Esophagus muscularis mucosa (tissue), 4 donors: ENCODE results near the gene CATSPERD. TPM values are rescaled to one million over a fixed set of nuclear protein-coding genes. Genes with fewer than 3 reads are reported as not detected.
"Not testable (repeated sequence)": the region's sequence is repeated elsewhere in the genome, so short reads cannot be mapped to it uniquely, and the experiment has no call there.

ENCODE experiments used
- DNase-seq: peaks from one replicate; pipeline ENCODE4 v3.0.0-alpha.2; 2017; ENCODE audit errors: extremely low spot score
- H3K27ac ChIP-seq, 4 donors: fragments of 200-600 bp; sonication (generic); replicated peaks in 1 of 4; 1 replicate in 3 of 4; 2 replicates in 1 of 4; pipeline ENCODE4 v1.5.1; 2016 to 2019; ENCODE audit warnings: mild to moderate bottlenecking in 1 of 4
- H3K27me3 ChIP-seq, 4 donors: fragments of 200-600 bp; sonication (generic); one replicate each; pipeline versions ENCODE4 v1.5.1 to v1.6.0; 2016 to 2019
- H3K36me3 ChIP-seq, 4 donors: fragments of 200-600 bp; sonication (generic); one replicate each; pipeline ENCODE4 v1.5.1; 2016 to 2019
- H3K4me1 ChIP-seq, 4 donors: fragments of 200-600 bp; sonication (generic); one replicate each; pipeline ENCODE4 v1.5.1; 2016 to 2019
- H3K4me3 ChIP-seq, 4 donors: fragments of 200-600 bp; sonication (generic); 1 replicate in 2 of 4; 2 replicates in 2 of 4; pipeline ENCODE4 v1.5.1; 2016 to 2019; ENCODE audit warnings: mild to moderate bottlenecking in 4 of 4, moderate library complexity in 1 of 4
- H3K9me3 ChIP-seq, 4 donors: fragments of 200-600 bp; sonication (generic); 1 replicate in 3 of 4; 2 replicates in 1 of 4; pipeline ENCODE4 v1.5.1; 2016 to 2019
- CTCF ChIP-seq, 3 experiments: fragments of 200-600 bp in 2 of 3; fragments of 450-650 bp in 1 of 3; sonication (generic) in 2 of 3; IDR thresholded peaks; one replicate each; pipeline ENCODE4 v1.5.1; 2017 to 2019; ENCODE audit warnings: antibody characterized with exemption in 3 of 3, mild to moderate bottlenecking in 2 of 3, moderate library complexity in 1 of 3
- EP300 ChIP-seq: sonication (generic); formaldehyde crosslinking; IDR thresholded peaks from one replicate; pipeline ENCODE4 v1.6.1; 2017; ENCODE audit warnings: antibody characterized with exemption
- POLR2A ChIP-seq: fragments of 450-650 bp; IDR thresholded peaks from one replicate; pipeline ENCODE4 v1.6.1; 2017; ENCODE audit warnings: antibody characterized with exemption, moderate library complexity, mild to moderate bottlenecking, low read depth
- POLR2AphosphoS5 ChIP-seq, 2 donors: sonication (generic); formaldehyde crosslinking; IDR thresholded peaks; one replicate each; pipeline ENCODE4 v1.6.1; 2017; ENCODE audit warnings: antibody characterized with exemption in 2 of 2
- WGBS: methylation state at CpG from one replicate; pipeline ENCODE4 v1.1.5; 2018; 5-methylcytosine and 5-hydroxymethylcytosine counted together
- intact Hi-C: fragments of 100-400 bp; cut with DNase I; formaldehyde crosslinking; loops from one replicate; pipeline ENCODE4 v1.15.1; 2023
- total RNA-seq, 4 donors: library from RNA; depleted of rRNA; stranded (reverse); fragments of >200 nt; gene quantifications; one replicate each; pipeline versions ENCODE4 v1.1.0 to v1.2.1, GENCODE V29; 2016

Gene CATSPERD
- total RNA-seq, 4 donors from 2014 or later: 0.19 TPM; not detected in 3

GRCh38 chr19:5719274-5719960 lies 1.0 kb upstream of the CATSPERD start:
- Histone ChIP-seq H3K27me3 (no peaks in the 10 kb centered on the region), H3K27ac (peak overlapping the region; percentile 96 to 98 (median 97)), H3K36me3 (peaks cover 0 to 9% (median 6%) of the 10 kb centered on the region in 4 donors), H3K4me1 (peaks cover 25 to 42% (median 32%) of the 10 kb centered on the region in 4 donors), H3K4me3 (peak overlapping the region; percentile 90 to 97 (median 95)), H3K9me3 (no peaks in the 10 kb centered on the region)
- intact Hi-C loops: no loop called here
- under 1% methylated on average over 27 of the region's 58 CpGs for WGBS
- TF ChIP-seq POLR2A (no peak), POLR2AphosphoS5 (IDR thresholded peaks at IDR 0.05) (no peak), CTCF (IDR thresholded peaks at IDR 0.05) (no peak), EP300 (no peak)
- DNase-seq: no peak

- peaks cover 0 to 16% (median 11%) of the 10 kb centered on the region in 4 donors for H3K9me3 ChIP-seq
- WGBS: 94% methylated on average over 4 of the region's 4 CpGs
- no peak for DNase-seq
- intact Hi-C loops: no loop called here
- no peak overlapping the region for H3K4me3 ChIP-seq
- H3K36me3 ChIP-seq: no peaks in the 10 kb centered on the region
- TF ChIP-seq POLR2A (no peak), EP300 (no peak), POLR2AphosphoS5 (IDR thresholded peaks at IDR 0.05) (no peak), CTCF (IDR thresholded peaks at IDR 0.05) (no peak)
- no peak overlapping the region for H3K27ac ChIP-seq
- H3K27me3 ChIP-seq: no peaks in the 10 kb centered on the region
- no peaks in the 10 kb centered on the region for H3K4me1 ChIP-seq
These were observed 7.1 kb downstream of the CATSPERD start for GRCh38 chr19:5727453-5728050.

- H3K27me3 ChIP-seq, H3K27ac ChIP-seq, H3K36me3 ChIP-seq, H3K4me3 ChIP-seq, H3K4me1 ChIP-seq, intact Hi-C loops, DNase-seq: not testable (repeated sequence)
- peaks cover 0 to 16% (median 11%) of the 10 kb centered on the region in 4 donors for H3K9me3 ChIP-seq
- 89% methylated on average over 2 of the region's 2 CpGs for WGBS
These were observed 12.7 kb downstream of the CATSPERD start for GRCh38 chr19:5733172-5733571.

- 79% methylated on average over 8 of the region's 8 CpGs for WGBS
- peaks cover 0 to 9% (median 0%) of the 10 kb centered on the region in 4 donors for H3K27me3 ChIP-seq
- no peaks in the 10 kb centered on the region for H3K4me1 ChIP-seq
- H3K9me3 ChIP-seq: no peaks in the 10 kb centered on the region
- no peak overlapping the region for H3K4me3 ChIP-seq
- intact Hi-C loops: no loop called here
- TF ChIP-seq CTCF (IDR thresholded peaks at IDR 0.05): no peak
- TF ChIP-seq POLR2A: no peak
- no peak for TF ChIP-seq EP300
- TF ChIP-seq POLR2AphosphoS5 (IDR thresholded peaks at IDR 0.05): no peak
- H3K27ac ChIP-seq: no peak overlapping the region
- DNase-seq: no peak
- H3K36me3 ChIP-seq: no peaks in the 10 kb centered on the region
These were observed 18.0 kb downstream of the CATSPERD start for GRCh38 chr19:5738423-5738822.

- Histone ChIP-seq H3K36me3 (no peaks in the 10 kb centered on the region), H3K4me3 (no peak overlapping the region), H3K27ac (no peak overlapping the region), H3K4me1 (no peaks in the 10 kb centered on the region), H3K27me3 (peaks cover 0 to 22% (median 0%) of the 10 kb centered on the region in 4 donors), H3K9me3 (no peaks in the 10 kb centered on the region)
- TF ChIP-seq POLR2AphosphoS5 (IDR thresholded peaks at IDR 0.05): no peak
- no peak for DNase-seq
- WGBS: 87% methylated on average over 19 of the region's 19 CpGs
- intact Hi-C loops: no loop called here
These were observed 21.6 kb downstream of the CATSPERD start for GRCh38 chr19:5742051-5742450.
